DND-41 (cell line): Measurements from ENCODE around the gene DRC1.

Experiments
- ATAC-seq: fragments of 200-7000 bp; cut with Tn5 transposase; 3 replicates; pipeline ENCODE4 v1.9.1; 2021; ENCODE audit warnings: low read depth; ENCODE audit not compliant: insufficient read depth
- DNase-seq: peaks from one replicate; pipeline ENCODE4 v3.0.0-alpha.2; 2020
- H2AFZ ChIP-seq: 2 replicates; pipeline ENCODE4 v1.6.0; 2012; ENCODE audit warnings: low read depth, low read length
- H3K27ac ChIP-seq: 2 replicates; pipeline ENCODE4 v1.5.1; 2012; ENCODE audit warnings: low read length, inconsistent platforms
- H3K27me3 ChIP-seq: fragments of 200-600 bp; sonication (generic); 2 replicates; pipeline ENCODE4 v1.6.0; 2012; ENCODE audit warnings: low read length, mild to moderate bottlenecking, inconsistent platforms; ENCODE audit not compliant: insufficient read depth, poor library complexity
- H3K36me3 ChIP-seq: 2 replicates; pipeline ENCODE4 v1.5.1; 2012; ENCODE audit warnings: low read length, inconsistent platforms; ENCODE audit not compliant: insufficient read depth
- H3K4me1 ChIP-seq: 2 replicates; pipeline ENCODE4 v1.5.1; 2012; ENCODE audit warnings: mild to moderate bottlenecking, low read length; ENCODE audit not compliant: insufficient read depth
- H3K4me2 ChIP-seq: 2 replicates; pipeline ENCODE4 v1.6.0; 2012; ENCODE audit warnings: mild to moderate bottlenecking, moderate library complexity, low read length, inconsistent platforms; ENCODE audit not compliant: insufficient read depth
- H3K4me3 ChIP-seq, 2 experiments: fragments of 200-600 bp in 1 of 2; shearing (Covaris generic) in 1 of 2; 2 replicates each; pipeline ENCODE4 v1.5.1; 2012 to 2016; ENCODE audit warnings: inconsistent platforms in 2 of 2, low read length in 2 of 2, mild to moderate bottlenecking in 2 of 2, low read depth in 1 of 2, moderate library complexity in 1 of 2
- H3K79me2 ChIP-seq: 2 replicates; pipeline ENCODE4 v1.6.0; 2012; ENCODE audit warnings: low read length, inconsistent platforms; ENCODE audit not compliant: insufficient read depth
- H3K9ac ChIP-seq: 2 replicates; pipeline ENCODE4 v1.6.0; 2012; ENCODE audit warnings: low read depth, mild to moderate bottlenecking, inconsistent platforms, low read length, moderate library complexity
- H3K9me3 ChIP-seq: 2 replicates; pipeline ENCODE4 v1.5.1; 2012; ENCODE audit warnings: low read length, moderate library complexity, mild to moderate bottlenecking, inconsistent platforms; ENCODE audit not compliant: insufficient read depth, severe bottlenecking
- H4K20me1 ChIP-seq: 2 replicates; pipeline ENCODE4 v1.6.0; 2012; ENCODE audit warnings: low read length; ENCODE audit not compliant: insufficient read depth
- EZH2 ChIP-seq: IDR thresholded peaks from 3 replicates; pipeline ENCODE4 v1.6.1; 2012; ENCODE audit warnings: borderline replicate concordance, low read depth, mild to moderate bottlenecking, moderate library complexity, low read length, inconsistent platforms; ENCODE audit not compliant: severe bottlenecking
- TF ChIP-seq, protein P1 (sequence below): IDR thresholded peaks from 2 replicates; pipeline ENCODE4 v1.5.1; 2012; ENCODE audit warnings: borderline replicate concordance, low read length, moderate library complexity, mild to moderate bottlenecking; ENCODE audit not compliant: poor library complexity, severe bottlenecking; ENCODE audit errors: extremely low read depth

Gene DRC1

GRCh38 chr2:26356111-26356510 is 45.6 kb upstream of the DRC1 start:
- Histone ChIP-seq H3K9me3 (no peaks in the 10 kb centered on the region), H3K4me2 (no peak overlapping the region), H3K4me3 (no peak overlapping the region), H4K20me1 (peaks cover 83% of the 10 kb centered on the region; the same call in 1 of the 2 replicates), H3K79me2 (peaks cover 99% of the 10 kb centered on the region), H3K27me3 (no peaks in the 10 kb centered on the region), H3K36me3 (peaks cover 3% of the 10 kb centered on the region; the same call in 1 of the 2 replicates), H3K4me1 (no peaks in the 10 kb centered on the region), H3K9ac (no peak overlapping the region), H2AFZ (no peak overlapping the region), H3K27ac (no peak overlapping the region)
- TF ChIP-seq EZH2: no peak
- DNase-seq: no peak
- no peak for ATAC-seq

GRCh38 chr2:26356771-26357170 is 44.9 kb upstream of the DRC1 start:
- no peak for DNase-seq

GRCh38 chr2:26359886-26360473 is 41.7 kb upstream of the DRC1 start:
- ATAC-seq (no peak), DNase-seq (no peak)
- no peak for TF ChIP-seq EZH2
- TF ChIP-seq, protein P1, sequence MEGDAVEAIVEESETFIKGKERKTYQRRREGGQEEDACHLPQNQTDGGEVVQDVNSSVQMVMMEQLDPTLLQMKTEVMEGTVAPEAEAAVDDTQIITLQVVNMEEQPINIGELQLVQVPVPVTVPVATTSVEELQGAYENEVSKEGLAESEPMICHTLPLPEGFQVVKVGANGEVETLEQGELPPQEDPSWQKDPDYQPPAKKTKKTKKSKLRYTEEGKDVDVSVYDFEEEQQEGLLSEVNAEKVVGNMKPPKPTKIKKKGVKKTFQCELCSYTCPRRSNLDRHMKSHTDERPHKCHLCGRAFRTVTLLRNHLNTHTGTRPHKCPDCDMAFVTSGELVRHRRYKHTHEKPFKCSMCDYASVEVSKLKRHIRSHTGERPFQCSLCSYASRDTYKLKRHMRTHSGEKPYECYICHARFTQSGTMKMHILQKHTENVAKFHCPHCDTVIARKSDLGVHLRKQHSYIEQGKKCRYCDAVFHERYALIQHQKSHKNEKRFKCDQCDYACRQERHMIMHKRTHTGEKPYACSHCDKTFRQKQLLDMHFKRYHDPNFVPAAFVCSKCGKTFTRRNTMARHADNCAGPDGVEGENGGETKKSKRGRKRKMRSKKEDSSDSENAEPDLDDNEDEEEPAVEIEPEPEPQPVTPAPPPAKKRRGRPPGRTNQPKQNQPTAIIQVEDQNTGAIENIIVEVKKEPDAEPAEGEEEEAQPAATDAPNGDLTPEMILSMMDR: no peak
- H3K4me1 ChIP-seq: no peaks in the 10 kb centered on the region
- no peak overlapping the region for H3K9ac ChIP-seq
- H3K4me3 ChIP-seq: no peak overlapping the region
- H3K36me3 ChIP-seq: peaks cover 5% of the 10 kb centered on the region; the same call in 1 of the 2 replicates
- no peak overlapping the region for H3K27ac ChIP-seq
- peaks cover 97% of the 10 kb centered on the region for H3K79me2 ChIP-seq
- H2AFZ ChIP-seq: no peak overlapping the region
- H4K20me1 ChIP-seq: peaks cover 63% of the 10 kb centered on the region; the same call in 1 of the 2 replicates
- no peaks in the 10 kb centered on the region for H3K9me3 ChIP-seq
- no peak overlapping the region for H3K4me2 ChIP-seq
- H3K27me3 ChIP-seq: no peaks in the 10 kb centered on the region

More at GRCh38 chr2:26356771-26357170, 44.9 kb upstream of the DRC1 start:
- peaks cover 3% of the 10 kb centered on the region; the same call in 1 of the 2 replicates for H3K36me3 ChIP-seq
- no peaks in the 10 kb centered on the region for H3K4me1 ChIP-seq
- no peak for ATAC-seq
- no peak for TF ChIP-seq EZH2
- TF ChIP-seq, protein P1: no peak
- no peak overlapping the region for H3K4me2 ChIP-seq
- no peaks in the 10 kb centered on the region for H3K9me3 ChIP-seq
- no peak overlapping the region for H2AFZ ChIP-seq
- H4K20me1 ChIP-seq: peaks cover 81% of the 10 kb centered on the region; the same call in 1 of the 2 replicates
- peaks cover 99% of the 10 kb centered on the region for H3K79me2 ChIP-seq
- no peak overlapping the region for H3K27ac ChIP-seq
- H3K27me3 ChIP-seq: no peaks in the 10 kb centered on the region
- no peak overlapping the region for H3K4me3 ChIP-seq
- H3K9ac ChIP-seq: no peak overlapping the region

DNA sequence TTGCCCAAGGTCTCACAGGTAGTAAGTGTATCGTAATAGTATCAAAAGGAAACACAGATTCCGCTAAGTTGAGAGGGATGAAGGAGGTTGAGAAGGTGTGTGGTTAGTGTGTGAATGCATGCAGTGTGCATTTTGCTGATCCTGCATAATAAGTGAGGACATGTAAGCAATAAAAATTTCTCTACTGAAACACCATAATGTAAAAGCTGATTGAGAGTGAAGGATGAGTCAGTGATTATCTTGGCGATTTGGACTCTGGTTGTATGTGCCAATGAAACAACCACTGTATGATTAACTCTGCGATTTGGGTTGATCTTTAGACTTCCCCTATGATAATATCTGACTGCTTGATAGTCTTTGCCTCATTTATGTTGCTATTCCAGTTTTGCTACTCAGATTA is 38.4 kb upstream of the DRC1 start:
- TF ChIP-seq EZH2: no peak
- TF ChIP-seq, protein P1: no peak

More for the DNA sequence above, 38.4 kb upstream of the DRC1 start:
- Histone ChIP-seq H3K27me3 (no peaks in the 10 kb centered on the region), H3K4me3 (no peak overlapping the region), H2AFZ (no peak overlapping the region), H3K27ac (no peak overlapping the region), H3K9me3 (no peaks in the 10 kb centered on the region), H3K36me3 (peaks cover 36% of the 10 kb centered on the region), H3K4me1 (no peaks in the 10 kb centered on the region), H4K20me1 (peaks cover 39% of the 10 kb centered on the region; the same call in 1 of the 2 replicates), H3K9ac (no peak overlapping the region), H3K4me2 (no peak overlapping the region), H3K79me2 (peaks cover 71% of the 10 kb centered on the region)
- no peak for ATAC-seq
- no peak for DNase-seq
